Loucy (cell line): ENCODE data around the gene PDK3.

Experiments used
- H2AFZ ChIP-seq: fragments of 200-600 bp; sonication (generic); 2 replicates; pipeline ENCODE4 v1.6.0; 2016; ENCODE audit warnings: antibody characterized with exemption, mild to moderate bottlenecking, low read length, moderate library complexity
- H3F3A ChIP-seq: fragments of 200-600 bp; 2 replicates; pipeline ENCODE4 v1.6.0; 2016; ENCODE audit warnings: antibody characterized with exemption, low read depth, mild to moderate bottlenecking
- H3K27me3 ChIP-seq: fragments of 200-600 bp; sonication (generic); 2 replicates; pipeline ENCODE4 v1.6.1; 2014; ENCODE audit warnings: low read length, mild to moderate bottlenecking; ENCODE audit not compliant: insufficient read depth, poor library complexity, severe bottlenecking
- H3K36me3 ChIP-seq: fragments of 200-600 bp; sonication (generic); 2 replicates; pipeline ENCODE4 v1.6.1; 2016; ENCODE audit warnings: low read length; ENCODE audit not compliant: insufficient read depth
- H3K4me1 ChIP-seq: fragments of 200-600 bp; sonication (generic); 2 replicates; pipeline ENCODE4 v1.5.1; 2014; ENCODE audit warnings: low read length, mild to moderate bottlenecking; ENCODE audit not compliant: insufficient read depth, poor library complexity, severe bottlenecking
- H3K4me2 ChIP-seq: fragments of 200-600 bp; sonication (generic); 2 replicates; pipeline ENCODE4 v1.6.0; 2014; ENCODE audit warnings: antibody characterized with exemption, low read length, low read depth, mild to moderate bottlenecking; ENCODE audit not compliant: poor library complexity, severe bottlenecking
- H3K4me3 ChIP-seq: fragments of 200-600 bp; sonication (generic); 2 replicates; pipeline ENCODE4 v1.5.1; 2014; ENCODE audit warnings: low read length, mild to moderate bottlenecking, mixed read lengths; ENCODE audit not compliant: poor library complexity, severe bottlenecking
- H3K79me2 ChIP-seq: fragments of 200-600 bp; sonication (generic); 2 replicates; pipeline ENCODE4 v1.6.1; 2014; ENCODE audit warnings: low read length; ENCODE audit not compliant: insufficient read depth
- H3K9ac ChIP-seq: fragments of 200-600 bp; sonication (generic); 2 replicates; pipeline ENCODE4 v1.6.0; 2014; ENCODE audit warnings: mild to moderate bottlenecking, low read depth, low read length, moderate library complexity; ENCODE audit not compliant: poor library complexity, severe bottlenecking
- H3K9me2 ChIP-seq: fragments of 200-600 bp; sonication (generic); replicated peaks from 2 replicates; pipeline ENCODE4 v1.6.1; 2016; ENCODE audit warnings: low read depth, low read length, mixed read lengths
- H3K9me3 ChIP-seq: fragments of 200-600 bp; sonication (generic); 2 replicates; pipeline ENCODE4 v1.6.1; 2014; ENCODE audit warnings: mild to moderate bottlenecking, antibody characterized with exemption, low read length, low read depth; ENCODE audit not compliant: insufficient read depth
- H4K20me1 ChIP-seq: fragments of 200-600 bp; sonication (generic); 2 replicates; pipeline ENCODE4 v1.6.0; 2014; ENCODE audit warnings: antibody characterized with exemption, low read length, mild to moderate bottlenecking; ENCODE audit not compliant: insufficient read depth, poor library complexity, severe bottlenecking
- EZH2phosphoT487 ChIP-seq: fragments of 200-600 bp; IDR thresholded peaks from 2 replicates; pipeline ENCODE4 v1.6.1; 2018; ENCODE audit warnings: antibody characterized with exemption, mild to moderate bottlenecking, moderate library complexity, borderline replicate concordance
- TF ChIP-seq, protein P1 (sequence below): fragments of 200-600 bp; sonication (generic); conservative IDR thresholded peaks from 2 replicates; pipeline ENCODE4 v1.5.1; 2014; ENCODE audit warnings: mild to moderate bottlenecking, antibody characterized with exemption, low read length

The PDK3 gene

DNA sequence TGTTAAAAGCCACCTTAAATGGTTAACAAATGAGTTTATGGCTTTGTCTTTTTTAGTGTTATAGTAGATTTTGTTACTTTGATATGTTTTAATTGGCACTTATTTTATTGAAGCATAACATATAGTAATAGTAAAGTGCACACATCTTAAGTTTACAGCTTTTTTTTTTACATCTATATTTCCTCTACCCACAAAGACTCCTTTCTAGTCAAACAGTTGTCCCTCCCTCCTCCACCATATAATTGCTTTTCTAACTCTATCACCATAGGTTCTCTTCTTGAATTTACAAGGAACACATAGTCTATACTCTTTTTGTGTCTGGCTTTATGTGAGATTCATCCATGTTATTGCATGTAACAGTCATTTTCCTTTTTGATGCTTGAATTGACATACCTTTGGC is 71.5 kb downstream of the PDK3 start:
- H3K4me1 ChIP-seq: no peaks in the 10 kb centered on the region
- no peak overlapping the region for H3K9ac ChIP-seq
- no peak overlapping the region for H3K4me3 ChIP-seq
- H4K20me1 ChIP-seq: no peaks in the 10 kb centered on the region
- H3F3A ChIP-seq: no peaks in the 10 kb centered on the region
- no peaks in the 10 kb centered on the region for H3K9me2 ChIP-seq
- no peak for TF ChIP-seq EZH2phosphoT487
- TF ChIP-seq, protein P1, sequence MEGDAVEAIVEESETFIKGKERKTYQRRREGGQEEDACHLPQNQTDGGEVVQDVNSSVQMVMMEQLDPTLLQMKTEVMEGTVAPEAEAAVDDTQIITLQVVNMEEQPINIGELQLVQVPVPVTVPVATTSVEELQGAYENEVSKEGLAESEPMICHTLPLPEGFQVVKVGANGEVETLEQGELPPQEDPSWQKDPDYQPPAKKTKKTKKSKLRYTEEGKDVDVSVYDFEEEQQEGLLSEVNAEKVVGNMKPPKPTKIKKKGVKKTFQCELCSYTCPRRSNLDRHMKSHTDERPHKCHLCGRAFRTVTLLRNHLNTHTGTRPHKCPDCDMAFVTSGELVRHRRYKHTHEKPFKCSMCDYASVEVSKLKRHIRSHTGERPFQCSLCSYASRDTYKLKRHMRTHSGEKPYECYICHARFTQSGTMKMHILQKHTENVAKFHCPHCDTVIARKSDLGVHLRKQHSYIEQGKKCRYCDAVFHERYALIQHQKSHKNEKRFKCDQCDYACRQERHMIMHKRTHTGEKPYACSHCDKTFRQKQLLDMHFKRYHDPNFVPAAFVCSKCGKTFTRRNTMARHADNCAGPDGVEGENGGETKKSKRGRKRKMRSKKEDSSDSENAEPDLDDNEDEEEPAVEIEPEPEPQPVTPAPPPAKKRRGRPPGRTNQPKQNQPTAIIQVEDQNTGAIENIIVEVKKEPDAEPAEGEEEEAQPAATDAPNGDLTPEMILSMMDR: no peak
- H2AFZ ChIP-seq: no peak overlapping the region
- H3K4me2 ChIP-seq: no peak overlapping the region
- H3K79me2 ChIP-seq: no peaks in the 10 kb centered on the region
- peaks cover 11% of the 10 kb centered on the region; the same call in 1 of the 2 replicates for H3K36me3 ChIP-seq
- no peaks in the 10 kb centered on the region for H3K27me3 ChIP-seq
- no peaks in the 10 kb centered on the region for H3K9me3 ChIP-seq

DNA sequence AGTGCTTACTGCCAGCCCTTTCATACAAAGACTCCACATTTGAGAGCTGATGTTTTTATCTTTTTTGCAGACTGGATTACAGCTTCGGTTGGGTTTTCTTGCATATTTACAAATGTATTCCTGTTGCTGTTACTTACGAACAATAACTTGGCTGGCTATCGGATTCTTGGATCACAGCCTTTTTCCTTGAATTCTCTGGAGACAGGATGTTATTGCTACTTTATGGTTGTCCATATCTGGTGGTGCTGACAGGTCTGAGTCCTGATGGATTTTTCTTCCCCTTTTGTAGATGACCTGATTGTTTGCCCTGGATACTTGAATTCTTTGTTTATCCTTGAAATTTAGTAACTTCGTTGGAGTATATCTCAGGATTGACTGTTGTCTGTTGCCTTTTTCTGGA is 77.7 kb downstream of the PDK3 start:
- no peaks in the 10 kb centered on the region for H3F3A ChIP-seq
- H3K4me2 ChIP-seq: no peak overlapping the region
- H3K4me1 ChIP-seq: no peaks in the 10 kb centered on the region

DNA sequence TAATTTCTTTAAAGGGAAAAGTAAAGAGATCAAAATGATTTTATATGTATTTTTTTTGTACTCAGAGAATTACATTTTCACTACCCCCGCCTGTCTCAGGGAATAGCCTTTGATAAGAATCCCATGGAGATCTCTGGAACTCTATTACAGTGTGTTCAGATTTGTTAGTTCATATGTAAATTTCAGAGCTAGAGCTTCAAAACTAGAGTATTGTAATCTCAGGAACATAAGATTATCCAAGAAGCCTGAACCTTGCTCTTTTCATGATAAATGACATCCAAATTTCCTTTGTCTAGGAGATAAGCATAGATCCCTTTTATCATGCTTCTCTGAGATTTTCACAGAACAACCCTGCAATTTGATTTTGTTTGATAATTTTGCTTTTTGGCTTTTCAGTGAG is 82.9 kb downstream of the PDK3 start:
- Histone ChIP-seq H4K20me1 (no peaks in the 10 kb centered on the region), H3K79me2 (no peaks in the 10 kb centered on the region), H3K36me3 (no peaks in the 10 kb centered on the region), H3F3A (no peaks in the 10 kb centered on the region), H3K4me1 (no peaks in the 10 kb centered on the region), H3K27me3 (no peaks in the 10 kb centered on the region), H3K4me2 (no peak overlapping the region), H3K9ac (no peak overlapping the region), H3K9me2 (no peaks in the 10 kb centered on the region), H3K9me3 (no peaks in the 10 kb centered on the region), H3K4me3 (no peak overlapping the region), H2AFZ (no peak overlapping the region)
- TF ChIP-seq, protein P1: no peak
- no peak for TF ChIP-seq EZH2phosphoT487

More for the DNA sequence above, 77.7 kb downstream of the PDK3 start:
- no peak overlapping the region for H2AFZ ChIP-seq
- H4K20me1 ChIP-seq: no peaks in the 10 kb centered on the region
- H3K4me3 ChIP-seq: no peak overlapping the region
- TF ChIP-seq, protein P1: no peak
- no peak for TF ChIP-seq EZH2phosphoT487
- no peaks in the 10 kb centered on the region for H3K9me2 ChIP-seq
- no peaks in the 10 kb centered on the region for H3K9me3 ChIP-seq
- no peaks in the 10 kb centered on the region for H3K79me2 ChIP-seq
- no peak overlapping the region for H3K9ac ChIP-seq
- no peaks in the 10 kb centered on the region for H3K27me3 ChIP-seq
- no peaks in the 10 kb centered on the region for H3K36me3 ChIP-seq
